Endothelial cell of umbilical vein (primary cell): Measurements from ENCODE around the gene SLC9A3. TPM values are rescaled to one million over a fixed set of nuclear protein-coding genes. Genes with fewer than 3 reads are reported as not detected.

Source experiments
- BruUV-seq: library from RNA; stranded (reverse); fragments of 400-500 nt; replicated peaks from 2 replicates; lab custom pipeline; 2021; lab: Mats Ljungman, UMichigan
- CTCF ChIA-PET: fragments of 300-600, 350-600 bp; sonication (Branson Sonifier 250); formaldehyde crosslinking; loops from one replicate; lab custom pipeline; 2021; ENCODE audit warnings: antibody characterized with exemption, inconsistent platforms; lab: Charles Lee
- POLR2A ChIA-PET: fragments of 300-600, 350-600 bp; sonication (Branson Sonifier 250); formaldehyde crosslinking; loops from one replicate; lab custom pipeline; 2021; ENCODE audit warnings: antibody characterized with exemption, inconsistent platforms; lab: Charles Lee
- DNase-seq: peaks from one replicate; pipeline ENCODE4 v3.0.0-alpha.2; 2011; ENCODE audit warnings: low read depth, low spot score
- FAIRE-seq: peaks from 2 replicates; lab custom pipeline; 2011; peaks lifted over from hg19 to GRCh38; lab: Jason Lieb, UNC
- H2AFZ ChIP-seq: 2 replicates; pipeline ENCODE4 v1.6.0; 2012; ENCODE audit warnings: low read depth, low read length, control low read depth, inconsistent platforms
- H3K27ac ChIP-seq: 2 replicates; pipeline ENCODE4 v1.5.1; 2011; ENCODE audit warnings: low read depth, mild to moderate bottlenecking, control low read depth, low read length, moderate library complexity; ENCODE audit not compliant: insufficient read depth
- H3K27me3 ChIP-seq, 2 experiments: 2 replicates each; pipeline versions ENCODE4 v1.6.0 to v1.6.1; 2011; ENCODE audit warnings: low read length in 2 of 2, mixed read lengths in 1 of 2; ENCODE audit not compliant: control insufficient read depth in 2 of 2, insufficient read depth in 2 of 2
- H3K36me3 ChIP-seq, 2 experiments: 2 replicates in 1 of 2; 3 replicates in 1 of 2; pipeline ENCODE4 v1.5.1; 2011; ENCODE audit warnings: low read length in 2 of 2, mild to moderate bottlenecking in 1 of 2, moderate library complexity in 1 of 2; ENCODE audit not compliant: control insufficient read depth in 2 of 2, insufficient read depth in 2 of 2; ENCODE audit errors: extremely low read depth in 1 of 2
- H3K4me1 ChIP-seq: 3 replicates; pipeline ENCODE4 v1.5.1; 2011; ENCODE audit warnings: mild to moderate bottlenecking, low read length; ENCODE audit not compliant: control insufficient read depth, insufficient read depth; ENCODE audit errors: extremely low read depth
- H3K4me2 ChIP-seq: 2 replicates; pipeline ENCODE4 v1.6.1; 2011; ENCODE audit warnings: low read length, control low read depth, mixed read lengths; ENCODE audit not compliant: insufficient read depth
- H3K4me3 ChIP-seq, 3 experiments: fragments of 200-600 bp in 1 of 3; sonication (generic), shearing (Covaris generic) in 1 of 3; replicated peaks in 1 of 3; 2 replicates each; pipeline ENCODE4 v1.5.1; 2011 to 2016; ENCODE audit warnings: control low read depth in 3 of 3, low read length in 3 of 3, mild to moderate bottlenecking in 2 of 3, inconsistent platforms in 1 of 3, low read depth in 1 of 3, moderate library complexity in 1 of 3; ENCODE audit not compliant: insufficient read depth in 1 of 3
- H3K79me2 ChIP-seq: 2 replicates; pipeline ENCODE4 v1.6.0; 2012; ENCODE audit warnings: low read length, inconsistent platforms; ENCODE audit not compliant: control insufficient read depth, insufficient read depth
- H3K9ac ChIP-seq: replicated peaks from 2 replicates; pipeline ENCODE3; 2011; ENCODE audit warnings: low read length, control low read depth; ENCODE audit not compliant: insufficient read depth; ENCODE audit errors: extremely low read depth
- H3K9me1 ChIP-seq: replicated peaks from 3 replicates; pipeline ENCODE4 v1.6.0; 2011; ENCODE audit warnings: mild to moderate bottlenecking, low read length; ENCODE audit not compliant: control insufficient read depth, insufficient read depth; ENCODE audit errors: extremely low read depth
- H3K9me3 ChIP-seq: replicated peaks from 2 replicates; pipeline ENCODE4 v1.5.1; 2012; ENCODE audit warnings: low read length, inconsistent platforms; ENCODE audit not compliant: control insufficient read depth, insufficient read depth
- H4K20me1 ChIP-seq: replicated peaks from 2 replicates; pipeline ENCODE3; 2011; ENCODE audit warnings: mild to moderate bottlenecking, low read length; ENCODE audit not compliant: control insufficient read depth, insufficient read depth; ENCODE audit errors: extremely low read depth
- EZH2 ChIP-seq: IDR thresholded peaks from 2 replicates; pipeline ENCODE4 v1.6.1; 2012; ENCODE audit warnings: borderline replicate concordance, low read depth, mild to moderate bottlenecking, moderate library complexity, low read length, inconsistent platforms; ENCODE audit not compliant: severe bottlenecking
- FOS ChIP-seq: IDR thresholded peaks from 2 replicates; pipeline ENCODE4 v1.6.1; 2011; ENCODE audit warnings: mild to moderate bottlenecking, low read length, moderate library complexity, borderline replicate concordance; ENCODE audit not compliant: insufficient read depth
- GATA2 ChIP-seq: IDR thresholded peaks from 2 replicates; pipeline ENCODE4 v1.7.0; 2011; ENCODE audit warnings: low read depth, mild to moderate bottlenecking, moderate library complexity, mixed read lengths, low read length; ENCODE audit not compliant: insufficient read length, insufficient read depth
- JUN ChIP-seq: IDR thresholded peaks from 2 replicates; pipeline ENCODE4 v1.6.1; 2011; ENCODE audit warnings: borderline replicate concordance, low read depth; ENCODE audit not compliant: insufficient read length, insufficient read depth
- MYC ChIP-seq: IDR thresholded peaks from one replicate; pipeline ENCODE4 v1.6.1; 2011; ENCODE audit warnings: mild to moderate bottlenecking, low read depth, low read length
- POLR2A ChIP-seq: IDR thresholded peaks from 2 replicates; pipeline ENCODE4 v1.6.1; 2012; ENCODE audit warnings: low read depth, mild to moderate bottlenecking, control low read depth, low read length
- POLR2AphosphoS5 ChIP-seq: IDR thresholded peaks from 2 replicates; pipeline ENCODE4 v1.6.1; 2012; ENCODE audit warnings: low read depth, mild to moderate bottlenecking, control low read depth, low read length, moderate library complexity; ENCODE audit not compliant: insufficient read depth
- dilution Hi-C: fragments of 300-500 bp; cut with MboI; formaldehyde crosslinking; loops from one replicate; pipeline ENCODE4 v1.15.0; 2019; ENCODE audit warnings: low sequenced_read_pairs; ENCODE audit not compliant: extremely low pct_ligation_motif_present
- intact Hi-C: fragments of 100-400 bp; cut with micrococcal nuclease; formaldehyde crosslinking; loops from one replicate; pipeline ENCODE4 v1.10.0; 2022
- polyA plus RNA-seq, 4 experiments: library from polyadenylated mRNA; depleted of rRNA in 3 of 4; stranded (reverse) in 3 of 4; unstranded in 1 of 4; fragments of >200 nt; gene quantifications; 2 replicates each; pipeline versions ENCODE4 v1.2.1 to v1.2.3, GENCODE V29; 2011 to 2012; ENCODE audit warnings: missing spikeins in 1 of 4
- total RNA-seq: library from RNA; stranded (reverse); gene quantifications from 2 replicates; pipeline ENCODE4 v1.2.3, GENCODE V29; 2021
- TF ChIP-seq, protein P1 (sequence below): IDR thresholded peaks from 2 replicates; pipeline ENCODE4 v1.6.1; 2011; ENCODE audit not compliant: insufficient read depth, insufficient read length
- TF ChIP-seq, protein P2 (sequence below), 2 donors: IDR thresholded peaks; 1 replicate in 1 of 2; 2 replicates in 1 of 2; pipeline ENCODE4 v1.5.1; 2011; ENCODE audit warnings: low read length in 2 of 2, mild to moderate bottlenecking in 2 of 2, moderate library complexity in 2 of 2, control low read depth in 1 of 2, inconsistent platforms in 1 of 2, low read depth in 1 of 2; ENCODE audit not compliant: insufficient read depth in 1 of 2; ENCODE audit errors: extremely low read depth in 1 of 2

SLC9A3 gene
- total and polyA plus RNA-seq, 2 donors (not counting 3 experiments of a cell fraction or from before 2014, with no cell fraction given): 0.79 to 0.82 TPM

GRCh38 chr5:451587-452458 is 72.4 kb downstream of the SLC9A3 start:
- Histone ChIP-seq H3K79me2 (peaks cover 15% of the 10 kb centered on the region), H4K20me1 (no peaks in the 10 kb centered on the region), H3K4me3 (no peak overlapping the region), H3K27ac (no peak overlapping the region), H3K4me2 (no peak overlapping the region), H3K9me1 (no peaks in the 10 kb centered on the region), H3K9me3 (no peaks in the 10 kb centered on the region), H3K27me3 (no peaks in the 10 kb centered on the region), H3K4me1 (no peaks in the 10 kb centered on the region), H3K9ac (no peak overlapping the region), H3K36me3 (peaks cover 13 to 31% of the 10 kb centered on the region in 2 experiments), H2AFZ (no peak overlapping the region)
- POLR2A ChIA-PET: no interaction called here
- intact Hi-C loops (no loop called here), dilution Hi-C loops (no loop called here)
- TF ChIP-seq POLR2AphosphoS5 (no peak), EZH2 (no peak), MYC (no peak), FOS (no peak), GATA2 (no peak), POLR2A (no peak), JUN (no peak)
- TF ChIP-seq, protein P1, sequence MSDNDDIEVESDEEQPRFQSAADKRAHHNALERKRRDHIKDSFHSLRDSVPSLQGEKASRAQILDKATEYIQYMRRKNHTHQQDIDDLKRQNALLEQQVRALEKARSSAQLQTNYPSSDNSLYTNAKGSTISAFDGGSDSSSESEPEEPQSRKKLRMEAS: no peak
- TF ChIP-seq, protein P2, sequence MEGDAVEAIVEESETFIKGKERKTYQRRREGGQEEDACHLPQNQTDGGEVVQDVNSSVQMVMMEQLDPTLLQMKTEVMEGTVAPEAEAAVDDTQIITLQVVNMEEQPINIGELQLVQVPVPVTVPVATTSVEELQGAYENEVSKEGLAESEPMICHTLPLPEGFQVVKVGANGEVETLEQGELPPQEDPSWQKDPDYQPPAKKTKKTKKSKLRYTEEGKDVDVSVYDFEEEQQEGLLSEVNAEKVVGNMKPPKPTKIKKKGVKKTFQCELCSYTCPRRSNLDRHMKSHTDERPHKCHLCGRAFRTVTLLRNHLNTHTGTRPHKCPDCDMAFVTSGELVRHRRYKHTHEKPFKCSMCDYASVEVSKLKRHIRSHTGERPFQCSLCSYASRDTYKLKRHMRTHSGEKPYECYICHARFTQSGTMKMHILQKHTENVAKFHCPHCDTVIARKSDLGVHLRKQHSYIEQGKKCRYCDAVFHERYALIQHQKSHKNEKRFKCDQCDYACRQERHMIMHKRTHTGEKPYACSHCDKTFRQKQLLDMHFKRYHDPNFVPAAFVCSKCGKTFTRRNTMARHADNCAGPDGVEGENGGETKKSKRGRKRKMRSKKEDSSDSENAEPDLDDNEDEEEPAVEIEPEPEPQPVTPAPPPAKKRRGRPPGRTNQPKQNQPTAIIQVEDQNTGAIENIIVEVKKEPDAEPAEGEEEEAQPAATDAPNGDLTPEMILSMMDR (IDR thresholded peaks at IDR 0.05; ENCODE audit: extremely low read depth in 1 of 2, insufficient read depth in 1 of 2, low read depth in 1 of 2, low read length in 2 of 2): no peak
- DNase-seq: no peak
- CTCF ChIA-PET: interaction anchor here (1.3 kb wide), 1 partner anchor 263 kb away, joined by 3 read pairs; no protein-coding TSS in a partner anchor
- FAIRE-seq: no peak
- BruUV-seq: no TSS peak
